Activated CD4-positive, alpha-beta T cell treated with anti-CD3 and anti-CD28 coated beads, Interleukin-2, Interleukin-4, amounts not matched to agents 100 ng/mL and 50 ng/mL, durations not matched to agents 16 hours and 8 hours (primary cell): ENCODE measurements around the gene TRAPPC2L.
A peak's percentile ranks its signal among the peaks of the same experiment; 100 is the strongest.
"Not testable (repeated sequence)": the region's sequence is repeated elsewhere in the genome, so short reads cannot be mapped to it uniquely, and the experiment has no call there.

Source experiments
- DNase-seq: peaks from one replicate; pipeline ENCODE4 v3.0.0-alpha.2; 2020; ENCODE audit warnings: low spot score

The TRAPPC2L gene

DNA sequence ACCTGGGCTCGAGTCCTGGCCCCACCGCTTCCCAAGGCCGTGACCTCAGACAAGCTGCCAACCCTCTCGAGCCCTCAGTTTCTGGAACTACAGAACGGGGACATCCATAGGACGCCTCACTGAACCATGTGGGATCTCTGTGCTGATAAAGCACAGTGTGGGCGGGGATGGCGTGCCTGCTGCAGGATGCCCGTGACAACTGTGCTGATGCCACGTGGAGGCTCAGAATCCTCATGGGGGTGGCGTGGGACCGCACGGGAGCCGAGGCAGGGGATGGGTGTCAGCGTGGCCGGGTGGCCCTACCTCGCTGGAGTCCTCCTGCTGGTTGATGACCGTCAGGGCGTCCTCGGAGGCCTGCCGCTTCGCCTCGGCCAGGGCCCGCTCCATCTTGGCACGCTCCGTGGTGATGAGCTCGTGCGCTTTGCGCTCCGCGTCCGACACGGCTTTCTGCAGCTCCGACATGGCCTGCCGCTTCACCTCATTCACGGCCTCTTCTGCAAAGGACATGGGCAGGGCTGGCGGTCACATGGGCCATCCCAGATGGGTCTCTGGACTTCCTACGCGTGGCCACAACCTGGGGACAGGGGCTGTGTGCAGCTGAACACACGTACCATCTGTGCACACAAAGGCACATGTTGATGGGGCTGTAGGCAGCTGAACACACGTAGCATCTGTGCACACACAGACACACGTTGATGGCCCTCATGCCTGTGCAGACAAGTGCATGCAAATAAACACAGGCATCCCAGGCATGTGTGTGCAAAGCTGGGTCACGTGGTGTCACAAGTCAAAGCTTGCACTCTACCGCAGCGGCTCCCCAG, 22.2 kb downstream of the TRAPPC2L start:
- DNase-seq: no peak

DNA sequence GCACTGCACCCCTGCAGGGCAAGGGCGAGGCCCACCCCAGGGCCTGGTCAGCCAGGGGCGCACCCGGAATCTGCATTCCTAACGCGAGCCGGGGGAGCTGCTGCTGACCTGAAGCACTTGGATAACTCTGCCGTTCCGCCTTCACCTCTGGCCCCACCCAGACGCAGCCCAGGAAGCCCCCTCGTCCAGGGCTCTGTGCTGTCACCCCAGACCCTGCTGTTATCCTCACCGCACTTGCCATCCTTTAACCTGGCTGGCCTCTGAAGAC, 22.8 kb downstream of the TRAPPC2L start:
- DNase-seq: no peak

DNA sequence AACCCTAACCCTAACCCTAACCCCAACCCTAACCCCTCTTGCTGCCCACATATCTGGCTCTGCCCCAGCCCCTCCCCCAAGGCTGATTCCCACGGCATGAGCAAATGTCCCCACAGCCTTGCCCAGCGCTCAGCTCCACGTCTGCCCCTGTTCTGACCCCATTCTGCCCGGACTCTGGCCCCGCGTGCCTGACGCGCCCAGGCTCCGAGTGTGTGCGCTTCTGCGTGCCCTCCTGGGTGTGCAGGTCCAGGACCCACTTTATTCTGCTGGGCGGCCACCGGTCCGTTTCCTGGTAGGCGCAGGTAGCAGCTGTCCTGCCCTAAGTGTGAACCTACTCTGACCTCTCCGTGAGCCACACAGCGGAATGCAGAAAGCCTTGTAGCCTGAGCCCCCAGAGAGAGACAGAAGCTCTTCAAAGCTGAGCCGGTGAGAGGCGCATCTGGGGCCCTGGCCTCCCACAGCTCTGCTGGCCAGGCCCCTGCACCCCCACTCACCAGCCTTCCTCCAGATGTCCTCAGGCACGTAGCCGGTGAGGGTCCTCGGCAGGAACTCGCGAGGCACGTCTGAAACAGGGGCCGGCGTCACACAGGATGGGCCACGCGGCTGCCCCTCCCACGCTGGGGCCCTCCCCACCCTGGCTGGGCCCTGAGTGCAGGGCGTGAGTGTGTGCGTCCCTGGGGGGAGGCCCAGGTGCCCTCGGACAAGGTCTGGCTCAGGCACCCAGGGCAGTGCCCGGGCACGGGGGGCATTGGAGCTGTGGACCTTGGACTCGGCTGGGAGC, 23.5 kb downstream of the TRAPPC2L start:
- no peak for DNase-seq

- no peak for DNase-seq
Measured at GRCh38 chr16:88881007-88881615, 24.2 kb downstream of the TRAPPC2L start.

- no peak for DNase-seq
Measured at GRCh38 chr16:88881675-88882357, 24.9 kb downstream of the TRAPPC2L start.

DNA sequence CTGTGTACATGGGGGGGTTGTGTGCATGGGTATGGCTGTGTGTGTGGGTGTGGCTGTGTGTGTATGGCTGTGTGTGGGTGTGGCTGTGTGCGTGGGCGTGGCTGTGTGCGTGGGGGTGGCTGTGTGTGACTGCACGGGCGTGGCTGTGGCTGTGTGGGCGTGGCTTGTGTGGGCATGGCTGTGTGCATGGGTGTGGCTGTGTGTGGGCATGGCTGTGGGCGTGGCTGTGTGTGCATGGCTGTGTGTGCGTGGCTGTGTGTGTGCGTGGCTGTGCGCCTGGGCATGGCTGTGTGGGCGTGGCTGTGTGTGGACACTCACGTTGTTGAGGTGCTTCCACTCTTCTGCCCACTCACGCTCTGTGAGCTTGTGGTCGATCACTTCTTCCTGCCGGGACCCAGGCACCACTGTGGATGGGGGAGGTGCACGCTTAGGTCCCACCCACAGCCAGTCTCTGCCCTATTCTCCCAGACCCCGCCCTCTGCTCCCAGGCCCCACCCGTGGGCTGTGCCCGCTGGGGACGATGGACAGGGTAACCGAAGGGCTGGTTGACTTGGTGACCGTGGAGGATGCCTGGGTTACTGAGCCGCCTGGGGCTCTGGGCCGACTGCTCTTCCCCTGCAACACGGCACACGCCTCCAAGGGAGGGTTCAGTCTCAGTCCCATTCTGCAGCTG, 25.6 kb downstream of the TRAPPC2L start:
- peak; percentile 8 for DNase-seq

DNA sequence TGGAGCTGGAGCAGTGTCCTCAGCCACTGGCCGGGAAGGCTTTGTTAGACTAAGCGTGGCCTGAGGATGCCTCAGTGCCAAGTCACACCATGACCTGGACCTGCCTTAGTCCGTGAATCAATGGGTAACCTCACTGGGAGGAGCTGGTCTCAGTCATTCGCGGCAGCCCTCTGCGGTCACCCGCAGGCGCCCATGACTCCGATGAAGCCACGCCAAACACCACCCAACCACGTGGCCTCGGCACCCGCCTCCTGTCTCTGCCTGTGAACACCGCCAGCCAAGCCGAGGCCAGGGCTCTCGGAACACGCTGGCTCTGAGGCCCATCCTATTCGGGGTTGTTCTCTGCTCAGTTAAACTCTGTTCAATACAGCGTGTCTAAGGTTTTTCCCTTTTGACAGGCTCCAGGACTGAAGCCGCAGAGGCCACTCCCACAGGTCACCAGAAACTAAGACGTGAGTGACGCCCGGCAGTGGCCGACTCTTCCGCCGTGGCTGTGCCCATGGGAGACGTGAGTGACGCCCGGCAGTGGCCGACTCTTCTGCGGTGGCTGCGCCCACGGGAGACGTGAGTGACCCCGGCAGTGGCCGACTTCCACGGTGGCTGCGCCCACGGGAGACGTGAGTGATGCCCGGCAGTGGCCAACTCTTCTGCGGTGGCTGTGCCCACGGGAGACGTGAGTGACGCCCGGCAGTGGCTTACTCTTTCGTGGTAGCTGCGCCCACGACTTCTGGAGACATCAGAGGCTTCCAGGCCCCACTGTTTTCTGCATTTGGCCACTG, 26.4 kb downstream of the TRAPPC2L start:
- DNase-seq: no peak

DNA sequence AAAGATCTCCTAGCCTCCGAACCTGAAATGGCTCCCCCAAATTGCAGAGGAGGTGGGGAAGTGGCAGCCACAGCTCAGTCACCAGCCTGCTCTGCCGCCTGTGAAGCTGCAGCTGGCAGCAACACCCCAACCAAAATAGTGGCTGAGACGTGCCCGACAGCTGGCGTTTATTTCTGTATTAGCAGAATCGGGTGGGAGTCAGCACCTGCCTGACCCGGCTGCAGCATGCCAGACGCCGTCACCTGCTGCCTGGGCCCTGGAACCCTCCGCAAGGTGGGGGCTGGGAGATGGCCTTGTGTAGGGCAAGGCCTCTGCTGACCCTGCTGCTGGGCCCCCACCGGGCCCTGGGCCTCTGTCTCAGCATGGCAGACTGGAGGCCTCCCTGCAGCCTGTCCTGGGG, 27.0 kb downstream of the TRAPPC2L start:
- no peak for DNase-seq

DNA sequence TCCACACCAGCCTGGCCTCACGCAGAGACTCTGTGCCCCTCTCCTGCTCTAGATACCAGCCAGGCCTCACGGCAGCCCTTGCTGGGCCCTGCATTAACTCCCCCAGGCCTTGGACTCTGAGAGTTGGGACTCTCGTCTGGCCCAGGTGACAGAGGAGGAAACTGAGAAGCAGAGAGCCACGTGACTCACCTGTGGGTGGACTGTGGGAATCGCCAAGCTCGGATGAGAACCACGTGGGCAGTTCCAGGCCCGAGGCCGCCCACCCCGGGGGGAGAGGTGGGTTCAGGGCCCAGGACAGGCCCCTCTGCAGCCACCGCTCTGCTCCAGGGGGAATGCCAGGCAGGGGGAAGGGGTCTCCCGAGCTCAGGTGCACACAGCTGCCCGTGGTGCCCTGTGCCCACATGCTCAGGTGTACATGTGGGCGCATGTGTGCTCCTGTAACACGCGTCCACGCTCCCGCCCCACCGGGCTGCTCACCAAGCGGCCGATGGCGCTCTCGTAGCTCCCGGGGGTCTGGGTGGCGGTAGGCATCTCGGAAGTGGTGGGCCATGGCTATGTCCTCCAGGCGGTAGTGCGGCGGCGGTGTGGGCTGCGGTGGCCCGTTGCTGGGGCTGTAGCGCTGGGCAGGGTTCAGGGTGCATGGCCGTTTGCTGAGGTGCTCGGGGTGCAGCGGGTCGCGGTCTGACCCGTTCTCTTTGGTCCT, 27.8 kb downstream of the TRAPPC2L start:
- DNase-seq: no peak

GRCh38 chr16:88885693-88886280, 28.9 kb downstream of the TRAPPC2L start:
- no peak for DNase-seq

DNA sequence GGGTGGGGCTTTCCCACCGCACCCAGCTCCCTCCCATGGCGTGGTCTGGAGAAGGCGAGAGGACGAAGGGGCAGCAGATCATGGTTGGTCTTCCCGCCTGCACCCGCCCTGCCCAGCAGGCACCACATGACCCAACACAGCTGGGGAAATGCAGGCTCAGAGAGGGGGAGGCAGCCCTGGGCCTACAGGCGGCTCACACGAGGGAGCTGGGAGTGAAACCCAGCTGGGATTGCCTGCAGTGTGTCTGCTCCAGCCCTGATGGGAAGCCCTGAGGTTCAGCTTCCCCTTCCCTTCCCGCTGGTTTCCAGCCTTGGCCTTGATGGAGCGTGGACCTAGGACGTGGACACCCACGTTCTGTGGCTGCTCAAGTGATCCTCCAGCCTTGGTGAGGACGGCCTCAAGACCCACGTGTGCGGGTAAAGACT, 29.5 kb downstream of the TRAPPC2L start:
- no peak for DNase-seq

GRCh38 chr16:88886845-88887521, 30.1 kb downstream of the TRAPPC2L start:
- DNase-seq: no peak

- no peak for DNase-seq
Measured at GRCh38 chr16:88888057-88888456, 31.1 kb downstream of the TRAPPC2L start.

DNA sequence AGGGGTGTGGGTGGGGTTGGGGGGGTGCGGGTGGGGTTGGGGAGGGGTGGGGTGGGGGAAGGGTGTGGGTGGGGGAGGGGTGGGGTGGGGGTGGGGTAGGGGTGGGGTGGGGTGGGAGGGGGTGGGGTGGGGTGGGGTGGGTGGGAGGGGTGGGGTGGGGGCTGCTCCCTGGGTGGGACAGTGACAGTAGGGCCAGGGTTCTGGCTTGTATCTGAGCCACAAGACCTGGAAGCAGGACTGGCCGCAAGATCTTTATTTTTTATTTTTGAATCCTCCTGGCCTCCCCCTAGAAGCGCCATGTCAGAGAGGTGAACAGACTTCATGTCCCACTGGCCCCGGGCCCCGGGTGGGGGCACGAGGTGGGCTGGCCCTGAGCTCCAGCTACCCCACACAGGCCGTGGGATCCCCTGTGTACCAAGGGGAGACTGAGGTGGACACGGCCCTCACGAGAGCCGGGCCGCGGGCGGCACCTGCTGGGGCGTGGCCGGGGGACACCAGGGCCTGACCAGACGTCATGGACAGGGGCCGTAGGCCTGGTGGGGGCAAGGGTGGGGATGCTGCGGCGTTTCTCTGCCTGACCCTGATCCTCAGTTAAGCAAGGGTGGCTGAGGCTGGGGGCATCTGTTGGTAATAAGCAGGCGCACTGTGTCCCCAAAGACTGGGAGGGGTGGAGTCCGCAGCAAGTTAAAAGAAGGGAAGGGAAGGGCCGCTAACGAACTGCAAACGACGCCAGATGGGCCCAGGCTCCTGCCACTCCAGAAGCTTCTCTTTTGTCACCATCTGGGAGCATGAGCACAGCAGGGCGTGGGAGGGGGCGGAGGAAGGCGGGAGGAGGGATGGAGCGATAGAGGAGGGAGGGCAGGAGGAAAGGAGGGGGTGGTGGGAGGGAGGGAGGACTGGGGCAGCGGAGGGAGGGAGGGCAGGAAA, 31.8 kb downstream of the TRAPPC2L start:
- no peak for DNase-seq

GRCh38 chr16:88889702-88890352, 32.9 kb downstream of the TRAPPC2L start:
- not testable (repeated sequence) for DNase-seq

GRCh38 chr16:88891083-88891482, 34.2 kb downstream of the TRAPPC2L start:
- DNase-seq: no peak

DNA sequence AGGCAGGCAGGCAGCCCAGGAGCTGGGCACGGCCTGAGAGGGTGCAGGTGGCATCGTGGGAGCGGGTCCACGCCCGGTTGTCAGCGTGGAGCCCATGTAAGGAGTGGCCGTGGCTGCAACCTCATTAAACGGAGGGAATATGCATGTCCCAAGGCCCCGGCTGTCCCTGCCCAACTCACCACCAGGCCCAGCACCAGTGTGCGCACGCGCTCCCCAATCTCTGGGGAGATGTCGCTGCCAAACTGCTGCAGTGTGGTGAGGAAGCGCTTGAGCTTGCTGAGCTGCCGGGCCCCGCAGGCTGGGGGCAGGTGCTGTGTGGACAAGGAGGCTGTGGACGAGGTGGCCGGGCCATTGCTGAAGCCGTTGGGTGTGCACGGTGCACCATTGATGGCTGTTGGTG, 35.1 kb downstream of the TRAPPC2L start:
- no peak for DNase-seq
